HG02588 (cell line): ENCODE results near the gene TOMM40L.
"Not testable (repeated sequence)": the region's sequence is repeated elsewhere in the genome, so short reads cannot be mapped to it uniquely, and the experiment has no call there.

Experiments used
- ATAC-seq: cut with Tn5 transposase; IDR thresholded peaks from one replicate; pipeline ENCODE4 v1.9.1; 2021; ENCODE audit warnings: mild to moderate bottlenecking, moderate library complexity; ENCODE audit not compliant: unreplicated experiment

TOMM40L gene

GRCh38 chr1:161250100-161250499, 24.2 kb downstream of the TOMM40L start:
- ATAC-seq = not testable (repeated sequence)

GRCh38 chr1:161250829-161251228, 25.0 kb downstream of the TOMM40L start:
- no peak for ATAC-seq

- ATAC-seq = no peak
Measured at GRCh38 chr1:161251579-161251978, 25.7 kb downstream of the TOMM40L start.

- ATAC-seq = not testable (repeated sequence)
Measured at GRCh38 chr1:161255302-161255701, 29.4 kb downstream of the TOMM40L start.

- ATAC-seq = not testable (repeated sequence)
Measured at GRCh38 chr1:161255955-161256520, 30.2 kb downstream of the TOMM40L start.

GRCh38 chr1:161257109-161257508, 31.2 kb downstream of the TOMM40L start:
- ATAC-seq = not testable (repeated sequence)

GRCh38 chr1:161258439-161259344, 32.8 kb downstream of the TOMM40L start, which contains the start of gene PCP4L1:
Gene PCP4L1, plus strand, starts transcription at chr1:161258745. Its CDS starts 230 bp downstream, at chr1:161258975.
- ATAC-seq = no peak

- no peak for ATAC-seq
Measured at GRCh38 chr1:161259345-161259702, 33.5 kb downstream of the TOMM40L start.

- ATAC-seq = no peak
Measured at GRCh38 chr1:161259765-161260164, 33.9 kb downstream of the TOMM40L start.

- no peak for ATAC-seq
Measured at GRCh38 chr1:161260376-161261260, 34.8 kb downstream of the TOMM40L start.

- no peak for ATAC-seq
Measured at GRCh38 chr1:161261261-161262235, 35.7 kb downstream of the TOMM40L start.

- ATAC-seq = no peak
Measured at GRCh38 chr1:161265305-161265704, 39.4 kb downstream of the TOMM40L start.

- ATAC-seq = no peak
Measured at GRCh38 chr1:161266202-161266601, 40.3 kb downstream of the TOMM40L start.

- ATAC-seq = no peak
Measured at GRCh38 chr1:161266836-161267235, 41.0 kb downstream of the TOMM40L start.

GRCh38 chr1:161267321-161267720, 41.5 kb downstream of the TOMM40L start:
- ATAC-seq = no peak

- ATAC-seq = no peak
Measured at GRCh38 chr1:161273402-161273801, 47.5 kb downstream of the TOMM40L start.

- ATAC-seq = no peak
Measured at GRCh38 chr1:161274874-161275273, 49.0 kb downstream of the TOMM40L start.
